ENCODE results near the gene CD44. TPM values are rescaled to one million over a fixed set of nuclear protein-coding genes. Genes with fewer than 3 reads are reported as not detected.

The CD44 gene
- polyA plus RNA-seq, 1 donor from 2014 or later: 0.77 TPM

DNA sequence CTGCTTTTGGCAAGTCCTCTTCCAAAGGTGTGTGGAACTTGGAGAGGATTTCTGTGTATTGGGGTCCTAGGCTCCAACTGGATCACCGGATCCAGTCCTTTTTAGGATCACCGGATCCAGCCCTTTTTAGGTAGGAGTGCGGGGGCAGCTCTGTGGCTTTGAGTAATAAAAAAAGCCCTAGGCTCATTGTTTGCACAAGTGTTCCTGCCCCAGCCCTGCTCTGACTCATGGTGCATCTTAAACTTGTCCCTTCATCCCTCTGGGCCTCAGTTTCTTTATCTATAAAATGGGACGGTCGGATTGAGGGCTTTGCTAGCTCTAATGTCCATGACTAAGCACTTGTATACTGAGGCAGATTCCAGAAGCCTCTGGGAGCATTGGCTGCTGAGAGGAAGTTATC is 22.7 kb upstream of the CD44 start:
- no peak overlapping the region for H3K27ac ChIP-seq (ENCODE audit: low read length)
- no peaks in the 10 kb centered on the region for H3K9me3 ChIP-seq (ENCODE audit: low read length)
- no peaks in the 10 kb centered on the region for H3F3A ChIP-seq (ENCODE audit: insufficient read depth, low read length, poor library complexity, severe bottlenecking)

DNA sequence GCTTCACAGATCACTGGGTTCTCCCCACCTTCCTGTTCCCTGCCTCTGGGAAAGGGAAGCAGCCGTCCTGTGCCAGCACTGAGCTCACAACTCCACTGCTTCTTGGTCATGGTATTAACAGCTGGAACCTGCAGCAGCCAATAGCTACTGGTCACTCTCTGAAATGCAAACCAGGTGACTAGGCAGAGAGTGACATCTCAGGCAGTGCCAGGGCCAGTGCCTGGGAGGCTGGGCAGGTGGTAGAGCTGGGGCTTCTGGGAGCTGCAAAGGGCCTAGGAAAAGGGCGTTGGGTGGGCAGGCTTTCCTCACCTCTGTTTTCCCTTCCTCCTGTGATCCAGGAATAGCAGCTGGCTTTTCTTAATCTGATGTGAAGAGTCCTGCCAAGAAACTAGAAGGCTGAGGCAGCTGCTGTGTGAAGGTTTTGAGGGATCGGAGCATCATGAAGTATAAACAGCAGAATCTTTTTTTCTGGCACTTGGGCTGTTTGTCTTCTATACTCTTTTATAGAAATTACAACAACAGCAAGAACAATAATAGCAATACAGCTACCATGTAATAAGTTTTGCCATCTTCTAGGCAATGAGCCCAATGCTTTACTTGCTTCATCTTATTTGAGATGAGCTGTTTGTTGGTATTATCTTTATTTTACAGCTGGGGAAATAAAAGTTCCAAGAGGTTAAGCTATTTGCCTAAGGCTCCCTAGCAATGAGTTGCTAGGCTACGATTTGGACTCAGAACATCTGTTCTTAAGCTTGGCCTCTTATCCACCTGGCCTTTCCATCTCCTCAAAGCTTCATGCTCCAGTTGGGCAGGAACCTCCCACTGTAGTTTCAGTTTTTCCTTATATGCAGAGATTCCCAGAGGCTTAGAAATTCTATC is 22.0 kb upstream of the CD44 start:
- H3K27me3 ChIP-seq (ENCODE audit: insufficient read depth, low read depth, low read length): no peaks in the 10 kb centered on the region
- H3K27ac ChIP-seq (ENCODE audit: low read length): no peak overlapping the region
- TF ChIP-seq SMC3 (conservative IDR thresholded peaks at IDR 0.05; ENCODE audit: poor library complexity): no peak
- TF ChIP-seq MXI1 (conservative IDR thresholded peaks at IDR 0.05; ENCODE audit: poor library complexity, severe bottlenecking): no peak
- TF ChIP-seq REST (IDR thresholded peaks at IDR 0.05; ENCODE audit: borderline replicate concordance): no peak
- TF ChIP-seq, protein P1, sequence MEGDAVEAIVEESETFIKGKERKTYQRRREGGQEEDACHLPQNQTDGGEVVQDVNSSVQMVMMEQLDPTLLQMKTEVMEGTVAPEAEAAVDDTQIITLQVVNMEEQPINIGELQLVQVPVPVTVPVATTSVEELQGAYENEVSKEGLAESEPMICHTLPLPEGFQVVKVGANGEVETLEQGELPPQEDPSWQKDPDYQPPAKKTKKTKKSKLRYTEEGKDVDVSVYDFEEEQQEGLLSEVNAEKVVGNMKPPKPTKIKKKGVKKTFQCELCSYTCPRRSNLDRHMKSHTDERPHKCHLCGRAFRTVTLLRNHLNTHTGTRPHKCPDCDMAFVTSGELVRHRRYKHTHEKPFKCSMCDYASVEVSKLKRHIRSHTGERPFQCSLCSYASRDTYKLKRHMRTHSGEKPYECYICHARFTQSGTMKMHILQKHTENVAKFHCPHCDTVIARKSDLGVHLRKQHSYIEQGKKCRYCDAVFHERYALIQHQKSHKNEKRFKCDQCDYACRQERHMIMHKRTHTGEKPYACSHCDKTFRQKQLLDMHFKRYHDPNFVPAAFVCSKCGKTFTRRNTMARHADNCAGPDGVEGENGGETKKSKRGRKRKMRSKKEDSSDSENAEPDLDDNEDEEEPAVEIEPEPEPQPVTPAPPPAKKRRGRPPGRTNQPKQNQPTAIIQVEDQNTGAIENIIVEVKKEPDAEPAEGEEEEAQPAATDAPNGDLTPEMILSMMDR (IDR thresholded peaks at IDR 0.05; ENCODE audit: poor library complexity, severe bottlenecking): no peak
- TF ChIP-seq EZH2 (IDR thresholded peaks at IDR 0.05; ENCODE audit: borderline replicate concordance, insufficient read depth, low read length, poor library complexity, severe bottlenecking): no peak
- TF ChIP-seq TAF1 (IDR thresholded peaks at IDR 0.05; ENCODE audit: low read depth): no peak

More for the DNA sequence above, 22.7 kb upstream of the CD44 start:
- Histone ChIP-seq H3K36me3 (ENCODE audit: insufficient read depth, low read length) (no peaks in the 10 kb centered on the region), H2AFZ (ENCODE audit: low read depth, low read length) (no peak overlapping the region), H3K4me2 (ENCODE audit: low read length) (no peak overlapping the region), H4K20me1 (ENCODE audit: insufficient read depth) (no peaks in the 10 kb centered on the region), H3K9ac (ENCODE audit: low read length) (no peak overlapping the region), H3K9me2 (ENCODE audit: insufficient read depth, low read length) (no peaks in the 10 kb centered on the region), H3K4me3 (ENCODE audit: low read length) (no peak overlapping the region), H3K27me3 (ENCODE audit: insufficient read depth, low read depth, low read length) (no peaks in the 10 kb centered on the region), H3K79me2 (replicated peaks; ENCODE audit: insufficient read depth, low read length) (no peaks in the 10 kb centered on the region)
- TF ChIP-seq TAF1 (IDR thresholded peaks at IDR 0.05; ENCODE audit: low read depth) (no peak), MXI1 (conservative IDR thresholded peaks at IDR 0.05; ENCODE audit: poor library complexity, severe bottlenecking) (no peak), POLR2AphosphoS5 (IDR thresholded peaks at IDR 0.05) (no peak), RAD21 (conservative IDR thresholded peaks at IDR 0.05) (no peak), EZH2 (IDR thresholded peaks at IDR 0.05; ENCODE audit: borderline replicate concordance, insufficient read depth, low read length, poor library complexity, severe bottlenecking) (no peak), SMC3 (conservative IDR thresholded peaks at IDR 0.05; ENCODE audit: poor library complexity) (no peak), EP300 (conservative IDR thresholded peaks at IDR 0.05; ENCODE audit: poor library complexity, severe bottlenecking) (no peak), REST (IDR thresholded peaks at IDR 0.05; ENCODE audit: borderline replicate concordance) (no peak)
- TF ChIP-seq, protein P1 (IDR thresholded peaks at IDR 0.05; ENCODE audit: poor library complexity, severe bottlenecking): no peak

More for the DNA sequence above, 22.0 kb upstream of the CD44 start:
- Histone ChIP-seq H4K20me1 (ENCODE audit: insufficient read depth) (no peaks in the 10 kb centered on the region), H2AFZ (ENCODE audit: low read depth, low read length) (no peak overlapping the region), H3K9me2 (ENCODE audit: insufficient read depth, low read length) (no peaks in the 10 kb centered on the region), H3K79me2 (replicated peaks; ENCODE audit: insufficient read depth, low read length) (no peaks in the 10 kb centered on the region), H3K4me2 (ENCODE audit: low read length) (no peak overlapping the region), H3K36me3 (ENCODE audit: insufficient read depth, low read length) (no peaks in the 10 kb centered on the region), H3K4me3 (ENCODE audit: low read length) (no peak overlapping the region), H3K9me3 (ENCODE audit: low read length) (no peaks in the 10 kb centered on the region), H3K9ac (ENCODE audit: low read length) (no peak overlapping the region), H3F3A (ENCODE audit: insufficient read depth, low read length, poor library complexity, severe bottlenecking) (no peaks in the 10 kb centered on the region)
